Cerebellar nuclear complex (tissue), 1 donor: Measurements from ENCODE around the gene SULT1C3.
"Not testable (repeated sequence)": the region's sequence is repeated elsewhere in the genome, so short reads cannot be mapped to it uniquely, and the experiment has no call there.

Experiments used
- DNase-seq, 2 experiments: peaks; one replicate each; lab custom pipeline; 2025; lab: John Stamatoyannopoulos, UW

SULT1C3 gene

GRCh38 chr2:108244667-108245414, 5.1 kb downstream of the SULT1C3 start:
- no peak for DNase-seq

GRCh38 chr2:108253106-108253505, 13.3 kb downstream of the SULT1C3 start:
- no peak for DNase-seq

GRCh38 chr2:108257757-108258331, 18.1 kb downstream of the SULT1C3 start:
- no peak for DNase-seq

GRCh38 chr2:108260773-108261172, 21.0 kb downstream of the SULT1C3 start:
- no peak for DNase-seq

- no peak for DNase-seq
These were observed 22.3 kb downstream of the SULT1C3 start for GRCh38 chr2:108262036-108262435.

- DNase-seq: no peak
These were observed 23.6 kb downstream of the SULT1C3 start for GRCh38 chr2:108263401-108263800.

- DNase-seq: no peak
These were observed 26.4 kb downstream of the SULT1C3 start for GRCh38 chr2:108266218-108266617.

GRCh38 chr2:108267101-108267500, 27.3 kb downstream of the SULT1C3 start:
- no peak for DNase-seq

- no peak for DNase-seq
These were observed 28.2 kb downstream of the SULT1C3 start for GRCh38 chr2:108268001-108268400.

GRCh38 chr2:108270346-108270745, 30.6 kb downstream of the SULT1C3 start:
- no peak for DNase-seq

GRCh38 chr2:108270768-108271506, 31.2 kb downstream of the SULT1C3 start:
- DNase-seq: no peak

- no peak for DNase-seq
These were observed 32.0 kb downstream of the SULT1C3 start for GRCh38 chr2:108271691-108272253.

GRCh38 chr2:108278631-108279030, 38.9 kb downstream of the SULT1C3 start:
- DNase-seq: no peak

GRCh38 chr2:108279468-108279867, 39.7 kb downstream of the SULT1C3 start:
- no peak for DNase-seq

- DNase-seq: no peak
These were observed 40.7 kb downstream of the SULT1C3 start for GRCh38 chr2:108280466-108280865.

- not testable (repeated sequence) for DNase-seq
These were observed 44.8 kb downstream of the SULT1C3 start for GRCh38 chr2:108284566-108284965.

- no peak for DNase-seq
These were observed 45.8 kb downstream of the SULT1C3 start for GRCh38 chr2:108285616-108286015.

- no peak for DNase-seq
These were observed 47.4 kb downstream of the SULT1C3 start for GRCh38 chr2:108287169-108287568.

- no peak for DNase-seq
These were observed 48.9 kb downstream of the SULT1C3 start, which contains the start of gene SULT1C2 for GRCh38 chr2:108288534-108289106. Gene SULT1C2 (plus strand): TSS chr2:108288895. CDS start chr2:108293668, 4,773 bp downstream.

- no peak for DNase-seq
These were observed 54.1 kb downstream of the SULT1C3 start for GRCh38 chr2:108293850-108294249.

GRCh38 chr2:108297436-108298141, 57.8 kb downstream of the SULT1C3 start:
- DNase-seq: no peak

GRCh38 chr2:108301558-108301957, 61.8 kb downstream of the SULT1C3 start:
- no peak for DNase-seq
